ENCODE data around the gene TSPO. TPM values are rescaled to one million over a fixed set of nuclear protein-coding genes. Genes with fewer than 3 reads are reported as not detected.

The TSPO gene
- total RNA-seq, 1 donor from 2014 or later: 124 TPM

- Mint-ChIP-seq H3K9me3 (ENCODE audit: unreplicated experiment) (no peaks in the 10 kb centered on the region), H3K36me3 (ENCODE audit: low read depth, unreplicated experiment) (peaks cover 17% of the 10 kb centered on the region), H3K27ac (ENCODE audit: unreplicated experiment) (no peak overlapping the region), H3K4me1 (ENCODE audit: low read depth, unreplicated experiment) (peaks cover 5% of the 10 kb centered on the region), H3K4me3 (ENCODE audit: unreplicated experiment) (no peak overlapping the region), H3K27me3 (ENCODE audit: low read depth, unreplicated experiment) (no peaks in the 10 kb centered on the region)
- no peak overlapping the region for H3K9ac ChIP-seq (ENCODE audit: low read length)
- H3K27ac ChIP-seq (ENCODE audit: low read depth, low read length): no peak overlapping the region
- H4K20me1 ChIP-seq (ENCODE audit: insufficient read depth, low read length): peaks cover 12% of the 10 kb centered on the region
- no peak for DNase-seq (ENCODE audit: low read depth)
- H2AFZ ChIP-seq (ENCODE audit: low read depth, low read length): no peak overlapping the region
- no peaks in the 10 kb centered on the region for H3K9me3 ChIP-seq (ENCODE audit: insufficient read depth, low read depth, low read length)
- no peak overlapping the region for H3K4me3 ChIP-seq (ENCODE audit: insufficient read depth, low read depth, low read length)
- no peak for FAIRE-seq
- peaks cover 34% of the 10 kb centered on the region for H3K79me2 ChIP-seq (ENCODE audit: insufficient read depth, low read length)
- TF ChIP-seq EZH2 (IDR thresholded peaks at IDR 0.05; ENCODE audit: insufficient read depth, low read length): no peak
- TF ChIP-seq, protein P1, sequence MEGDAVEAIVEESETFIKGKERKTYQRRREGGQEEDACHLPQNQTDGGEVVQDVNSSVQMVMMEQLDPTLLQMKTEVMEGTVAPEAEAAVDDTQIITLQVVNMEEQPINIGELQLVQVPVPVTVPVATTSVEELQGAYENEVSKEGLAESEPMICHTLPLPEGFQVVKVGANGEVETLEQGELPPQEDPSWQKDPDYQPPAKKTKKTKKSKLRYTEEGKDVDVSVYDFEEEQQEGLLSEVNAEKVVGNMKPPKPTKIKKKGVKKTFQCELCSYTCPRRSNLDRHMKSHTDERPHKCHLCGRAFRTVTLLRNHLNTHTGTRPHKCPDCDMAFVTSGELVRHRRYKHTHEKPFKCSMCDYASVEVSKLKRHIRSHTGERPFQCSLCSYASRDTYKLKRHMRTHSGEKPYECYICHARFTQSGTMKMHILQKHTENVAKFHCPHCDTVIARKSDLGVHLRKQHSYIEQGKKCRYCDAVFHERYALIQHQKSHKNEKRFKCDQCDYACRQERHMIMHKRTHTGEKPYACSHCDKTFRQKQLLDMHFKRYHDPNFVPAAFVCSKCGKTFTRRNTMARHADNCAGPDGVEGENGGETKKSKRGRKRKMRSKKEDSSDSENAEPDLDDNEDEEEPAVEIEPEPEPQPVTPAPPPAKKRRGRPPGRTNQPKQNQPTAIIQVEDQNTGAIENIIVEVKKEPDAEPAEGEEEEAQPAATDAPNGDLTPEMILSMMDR (IDR thresholded peaks at IDR 0.05; ENCODE audit: insufficient read depth, low read depth, low read length): no peak
- H3K4me1 ChIP-seq (ENCODE audit: insufficient read depth, low read length): peaks cover 13% of the 10 kb centered on the region
- H3K4me2 ChIP-seq (ENCODE audit: low read length): no peak overlapping the region
- H3K27me3 ChIP-seq (ENCODE audit: insufficient read depth, low read length): no peaks in the 10 kb centered on the region
- H3K36me3 ChIP-seq (ENCODE audit: insufficient read depth, low read length): no peaks in the 10 kb centered on the region
Observed at GRCh38 chr22:43179911-43180195, 28.5 kb downstream of the TSPO start.

DNA sequence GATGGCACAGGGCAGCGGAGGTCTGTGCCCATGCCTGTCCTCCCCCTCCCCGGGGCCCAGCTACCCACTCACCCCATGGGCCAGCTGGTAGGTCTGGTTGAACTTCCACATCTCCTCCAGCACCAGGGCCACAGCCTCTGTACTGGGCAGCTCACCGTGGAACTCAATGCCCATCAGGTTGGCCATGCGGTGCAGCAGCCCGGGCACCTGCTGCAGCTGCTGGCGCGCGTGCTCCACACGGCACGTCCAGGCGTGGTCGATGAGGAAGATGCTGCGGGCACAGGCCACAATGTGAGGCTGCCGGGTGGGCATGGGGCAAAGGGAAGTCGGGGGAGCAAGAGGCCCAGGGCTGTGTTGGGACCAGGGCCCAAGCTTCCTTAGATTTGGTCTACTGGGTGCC lies 29.3 kb downstream of the TSPO start:
- Mint-ChIP-seq H3K27me3 (ENCODE audit: low read depth, unreplicated experiment) (no peaks in the 10 kb centered on the region), H3K9me3 (ENCODE audit: unreplicated experiment) (no peaks in the 10 kb centered on the region), H3K27ac (ENCODE audit: unreplicated experiment) (no peak overlapping the region), H3K4me1 (ENCODE audit: low read depth, unreplicated experiment) (peaks cover 5% of the 10 kb centered on the region), H3K36me3 (ENCODE audit: low read depth, unreplicated experiment) (peaks cover 17% of the 10 kb centered on the region), H3K4me3 (ENCODE audit: unreplicated experiment) (no peak overlapping the region)
- Histone ChIP-seq H3K4me1 (ENCODE audit: insufficient read depth, low read length) (peaks cover 18% of the 10 kb centered on the region), H3K9ac (ENCODE audit: low read length) (no peak overlapping the region), H3K27me3 (ENCODE audit: insufficient read depth, low read length) (no peaks in the 10 kb centered on the region), H3K36me3 (ENCODE audit: insufficient read depth, low read length) (no peaks in the 10 kb centered on the region), H3K79me2 (ENCODE audit: insufficient read depth, low read length) (peaks cover 39% of the 10 kb centered on the region), H3K27ac (ENCODE audit: low read depth, low read length) (no peak overlapping the region), H3K4me3 (ENCODE audit: insufficient read depth, low read depth, low read length) (no peak overlapping the region), H4K20me1 (ENCODE audit: insufficient read depth, low read length) (peaks cover 17% of the 10 kb centered on the region), H3K4me2 (ENCODE audit: low read length) (no peak overlapping the region), H2AFZ (ENCODE audit: low read depth, low read length) (no peak overlapping the region), H3K9me3 (ENCODE audit: insufficient read depth, low read depth, low read length) (no peaks in the 10 kb centered on the region)
- no peak for DNase-seq (ENCODE audit: low read depth)
- FAIRE-seq: no peak
- TF ChIP-seq, protein P1 (IDR thresholded peaks at IDR 0.05; ENCODE audit: insufficient read depth, low read depth, low read length): no peak
- no peak for TF ChIP-seq EZH2 (IDR thresholded peaks at IDR 0.05; ENCODE audit: insufficient read depth, low read length)

GRCh38 chr22:43181321-43182076 lies 30.1 kb downstream of the TSPO start:
- TF ChIP-seq, protein P1 (IDR thresholded peaks at IDR 0.05; ENCODE audit: insufficient read depth, low read depth, low read length): no peak
- TF ChIP-seq EZH2 (IDR thresholded peaks at IDR 0.05; ENCODE audit: insufficient read depth, low read length): no peak

More at GRCh38 chr22:43181321-43182076, 30.1 kb downstream of the TSPO start:
- Histone ChIP-seq H3K79me2 (ENCODE audit: insufficient read depth, low read length) (peaks cover 47% of the 10 kb centered on the region), H3K4me1 (ENCODE audit: insufficient read depth, low read length) (peaks cover 24% of the 10 kb centered on the region), H3K36me3 (ENCODE audit: insufficient read depth, low read length) (no peaks in the 10 kb centered on the region), H3K9me3 (ENCODE audit: insufficient read depth, low read depth, low read length) (no peaks in the 10 kb centered on the region), H4K20me1 (ENCODE audit: insufficient read depth, low read length) (peaks cover 18% of the 10 kb centered on the region), H2AFZ (ENCODE audit: low read depth, low read length) (no peak overlapping the region), H3K4me2 (ENCODE audit: low read length) (no peak overlapping the region), H3K4me3 (ENCODE audit: insufficient read depth, low read depth, low read length) (no peak overlapping the region), H3K27me3 (ENCODE audit: insufficient read depth, low read length) (no peaks in the 10 kb centered on the region), H3K27ac (ENCODE audit: low read depth, low read length) (no peak overlapping the region), H3K9ac (ENCODE audit: low read length) (no peak overlapping the region)
- H3K9me3 Mint-ChIP-seq (ENCODE audit: unreplicated experiment): no peaks in the 10 kb centered on the region
- no peak for FAIRE-seq
- no peak overlapping the region for H3K4me3 Mint-ChIP-seq (ENCODE audit: unreplicated experiment)
- H3K27ac Mint-ChIP-seq (ENCODE audit: unreplicated experiment): no peak overlapping the region
- no peak for DNase-seq (ENCODE audit: low read depth)
- no peaks in the 10 kb centered on the region for H3K27me3 Mint-ChIP-seq (ENCODE audit: low read depth, unreplicated experiment)
- H3K4me1 Mint-ChIP-seq (ENCODE audit: low read depth, unreplicated experiment): peaks cover 5% of the 10 kb centered on the region
- H3K36me3 Mint-ChIP-seq (ENCODE audit: low read depth, unreplicated experiment): peaks cover 17% of the 10 kb centered on the region
